ENCODE data around the gene ATG7. TPM values are rescaled to one million over a fixed set of nuclear protein-coding genes. Genes with fewer than 3 reads are reported as not detected.
"Not testable (repeated sequence)": the region's sequence is repeated elsewhere in the genome, so short reads cannot be mapped to it uniquely, and the experiment has no call there.

ATG7 gene
- total RNA-seq, 1 experiment from 2014 or later, result 29.3 TPM

DNA sequence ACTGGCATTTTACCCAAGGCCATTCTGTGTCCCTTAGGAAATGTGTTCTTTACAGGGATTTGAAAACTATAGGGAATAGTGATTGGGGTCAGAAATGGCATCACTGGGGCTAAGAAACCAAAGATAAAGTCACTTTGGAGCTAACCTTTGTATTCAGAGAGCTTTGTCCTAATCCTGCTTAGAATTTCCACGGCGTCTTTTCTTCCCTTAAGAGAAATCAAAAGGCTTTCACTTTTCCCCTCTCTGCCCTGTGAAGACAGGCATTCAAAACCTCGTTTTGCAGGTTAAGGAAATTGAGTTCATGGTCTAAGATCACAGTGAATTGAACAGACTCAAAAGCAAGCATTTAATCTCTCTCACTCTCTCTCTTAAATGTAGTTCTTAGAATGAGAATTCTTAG is 189.0 kb downstream of the ATG7 start:
- POLR2A ChIA-PET, result no interaction called here
- TF ChIP-seq EZH2 (IDR thresholded peaks at IDR 0.05) (no peak), YY1 (IDR thresholded peaks at IDR 0.05; ENCODE audit: extremely low read depth, insufficient replicate concordance, low read depth, low read length) (no peak), SIN3A (IDR thresholded peaks at IDR 0.05; ENCODE audit: low read depth) (no peak)

DNA sequence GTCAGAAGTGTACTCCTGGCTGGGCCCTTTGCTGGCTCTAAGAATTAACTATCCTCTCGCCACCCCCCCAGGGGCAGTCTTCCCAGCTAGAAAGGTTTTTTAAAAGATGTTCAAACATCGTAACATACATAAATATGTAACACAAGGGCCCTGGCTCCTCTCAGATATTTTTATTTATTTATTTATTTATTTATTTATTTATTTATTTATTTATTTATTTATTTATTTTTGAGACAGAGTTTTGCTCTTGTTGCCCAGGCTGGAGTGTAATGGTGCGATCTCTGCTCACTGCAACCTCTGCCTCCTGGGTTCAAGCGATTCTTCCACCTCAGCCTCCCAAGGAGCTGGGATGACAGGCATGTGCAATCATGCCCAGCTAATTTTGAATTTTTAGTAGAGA is 190.5 kb downstream of the ATG7 start:
- H3K4me1 ChIP-seq (ENCODE audit: control insufficient read depth in 1 of 2, insufficient read depth in 2 of 2, low read length in 2 of 2); H2AFZ ChIP-seq (ENCODE audit: low read depth, low read length, poor library complexity, severe bottlenecking); H3K9ac ChIP-seq (ENCODE audit: low read length); H3K4me2 ChIP-seq (ENCODE audit: low read length); RAD21 ChIA-PET (ENCODE audit: low non-redundant PET in 1 of 2, low total read pairs in 2 of 2, uncharacterized antibody in 2 of 2, unreplicated experiment in 2 of 2); POLR2A ChIA-PET; ATAC-seq; intact Hi-C loops (cut with micrococcal nuclease); DNase-seq (ENCODE audit: low read depth, low spot score); H3K9me2 ChIP-seq (ENCODE audit: insufficient read depth); H3K36me3 ChIP-seq (ENCODE audit: control insufficient read depth in 1 of 2, insufficient read depth in 2 of 2, low read length in 2 of 2); CTCF ChIA-PET; H4K20me1 ChIP-seq (ENCODE audit: insufficient read depth); H3K27ac ChIP-seq (ENCODE audit: low read depth, low read length); BruUV-seq (replicated peaks); H3K79me2 ChIP-seq (ENCODE audit: insufficient read depth, low read length); H3K27me3 ChIP-seq (ENCODE audit: insufficient read depth, low read length); H3K4me3 ChIP-seq (replicated peaks in 1 of 2; ENCODE audit: low read depth in 1 of 2, low read length in 2 of 2); H3K9me3 ChIP-seq (ENCODE audit: control insufficient read depth in 1 of 2, insufficient read depth in 1 of 2, low read depth in 1 of 2, low read length in 2 of 2): not testable (repeated sequence)

More for the DNA sequence above, 189.0 kb downstream of the ATG7 start:
- no TSS peak for BruUV-seq (replicated peaks)
- DNase-seq (ENCODE audit: low read depth, low spot score) (no peak), ATAC-seq (no peak)
- no peaks in the 10 kb centered on the region for H3K4me1 ChIP-seq (ENCODE audit: control insufficient read depth in 1 of 2, insufficient read depth in 2 of 2, low read length in 2 of 2)
- RAD21 ChIA-PET (ENCODE audit: low non-redundant PET in 1 of 2, low total read pairs in 2 of 2, uncharacterized antibody in 2 of 2, unreplicated experiment in 2 of 2), result no interaction called here
- H3K27me3 ChIP-seq (ENCODE audit: insufficient read depth, low read length), result no peaks in the 10 kb centered on the region
- H3K27ac ChIP-seq (ENCODE audit: low read depth, low read length), result no peak overlapping the region
- no peaks in the 10 kb centered on the region for H3K79me2 ChIP-seq (ENCODE audit: insufficient read depth, low read length)
- no peak overlapping the region for H2AFZ ChIP-seq (ENCODE audit: low read depth, low read length, poor library complexity, severe bottlenecking)
- intact Hi-C loops (cut with micrococcal nuclease), result no loop called here
- H3K4me3 ChIP-seq (replicated peaks in 1 of 2; ENCODE audit: low read depth in 1 of 2, low read length in 2 of 2), result no peak overlapping the region
- H3K9me2 ChIP-seq (ENCODE audit: insufficient read depth), result no peaks in the 10 kb centered on the region
- H3K4me2 ChIP-seq (ENCODE audit: low read length), result no peak overlapping the region
- CTCF ChIA-PET, result no interaction called here
- H3K36me3 ChIP-seq (ENCODE audit: control insufficient read depth in 1 of 2, insufficient read depth in 2 of 2, low read length in 2 of 2), result no peaks in the 10 kb centered on the region
- no peaks in the 10 kb centered on the region for H3K9me3 ChIP-seq (ENCODE audit: control insufficient read depth in 1 of 2, insufficient read depth in 1 of 2, low read depth in 1 of 2, low read length in 2 of 2)
- no peaks in the 10 kb centered on the region for H4K20me1 ChIP-seq (ENCODE audit: insufficient read depth)
- no peak overlapping the region for H3K9ac ChIP-seq (ENCODE audit: low read length)

DNA sequence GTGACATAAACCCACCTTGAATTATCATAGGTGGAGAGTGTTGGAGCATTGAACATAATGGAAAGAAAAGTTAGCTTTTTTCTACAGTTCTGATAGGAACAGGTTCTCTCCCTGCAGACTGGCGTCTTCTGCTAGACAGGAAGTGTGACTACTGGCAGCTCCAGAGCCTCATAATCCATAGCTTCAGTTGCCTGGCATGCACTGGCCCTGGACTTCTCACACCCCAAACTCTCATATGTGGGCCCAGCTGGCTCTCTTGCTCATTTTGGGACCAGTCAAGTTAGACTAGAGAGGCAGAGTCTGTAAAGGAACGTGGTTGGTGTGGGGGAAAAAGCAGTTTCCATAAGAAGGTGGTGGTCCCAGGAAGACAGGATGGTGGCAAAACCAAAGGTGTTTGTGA is 191.4 kb downstream of the ATG7 start:
- Histone ChIP-seq H3K27me3 (ENCODE audit: insufficient read depth, low read length) (no peaks in the 10 kb centered on the region), H3K9me3 (ENCODE audit: control insufficient read depth in 1 of 2, insufficient read depth in 1 of 2, low read depth in 1 of 2, low read length in 2 of 2) (no peaks in the 10 kb centered on the region), H3K9ac (ENCODE audit: low read length) (no peak overlapping the region), H2AFZ (ENCODE audit: low read depth, low read length, poor library complexity, severe bottlenecking) (no peak overlapping the region), H3K4me1 (ENCODE audit: control insufficient read depth in 1 of 2, insufficient read depth in 2 of 2, low read length in 2 of 2) (no peaks in the 10 kb centered on the region), H3K36me3 (ENCODE audit: control insufficient read depth in 1 of 2, insufficient read depth in 2 of 2, low read length in 2 of 2) (no peaks in the 10 kb centered on the region), H3K9me2 (ENCODE audit: insufficient read depth) (no peaks in the 10 kb centered on the region), H3K4me3 (replicated peaks in 1 of 2; ENCODE audit: low read depth in 1 of 2, low read length in 2 of 2) (no peak overlapping the region), H3K79me2 (ENCODE audit: insufficient read depth, low read length) (no peaks in the 10 kb centered on the region), H3K27ac (ENCODE audit: low read depth, low read length) (no peak overlapping the region), H4K20me1 (ENCODE audit: insufficient read depth) (no peaks in the 10 kb centered on the region), H3K4me2 (ENCODE audit: low read length) (no peak overlapping the region)
- TF ChIP-seq SRF (IDR thresholded peaks at IDR 0.05; ENCODE audit: low read depth) (no peak), RAD21 (IDR thresholded peaks at IDR 0.05; ENCODE audit: low read depth) (no peak), CBX3 (IDR thresholded peaks at IDR 0.05; ENCODE audit: low read depth) (no peak), CEBPB (IDR thresholded peaks at IDR 0.05; ENCODE audit: low read depth) (no peak), JUND (IDR thresholded peaks at IDR 0.05) (no peak)
- TF ChIP-seq, protein P1, sequence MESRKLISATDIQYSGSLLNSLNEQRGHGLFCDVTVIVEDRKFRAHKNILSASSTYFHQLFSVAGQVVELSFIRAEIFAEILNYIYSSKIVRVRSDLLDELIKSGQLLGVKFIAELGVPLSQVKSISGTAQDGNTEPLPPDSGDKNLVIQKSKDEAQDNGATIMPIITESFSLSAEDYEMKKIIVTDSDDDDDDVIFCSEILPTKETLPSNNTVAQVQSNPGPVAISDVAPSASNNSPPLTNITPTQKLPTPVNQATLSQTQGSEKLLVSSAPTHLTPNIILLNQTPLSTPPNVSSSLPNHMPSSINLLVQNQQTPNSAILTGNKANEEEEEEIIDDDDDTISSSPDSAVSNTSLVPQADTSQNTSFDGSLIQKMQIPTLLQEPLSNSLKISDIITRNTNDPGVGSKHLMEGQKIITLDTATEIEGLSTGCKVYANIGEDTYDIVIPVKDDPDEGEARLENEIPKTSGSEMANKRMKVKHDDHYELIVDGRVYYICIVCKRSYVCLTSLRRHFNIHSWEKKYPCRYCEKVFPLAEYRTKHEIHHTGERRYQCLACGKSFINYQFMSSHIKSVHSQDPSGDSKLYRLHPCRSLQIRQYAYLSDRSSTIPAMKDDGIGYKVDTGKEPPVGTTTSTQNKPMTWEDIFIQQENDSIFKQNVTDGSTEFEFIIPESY (IDR thresholded peaks at IDR 0.05; ENCODE audit: extremely low read depth, insufficient replicate concordance, low read length), result no peak
- TF ChIP-seq, protein P2, sequence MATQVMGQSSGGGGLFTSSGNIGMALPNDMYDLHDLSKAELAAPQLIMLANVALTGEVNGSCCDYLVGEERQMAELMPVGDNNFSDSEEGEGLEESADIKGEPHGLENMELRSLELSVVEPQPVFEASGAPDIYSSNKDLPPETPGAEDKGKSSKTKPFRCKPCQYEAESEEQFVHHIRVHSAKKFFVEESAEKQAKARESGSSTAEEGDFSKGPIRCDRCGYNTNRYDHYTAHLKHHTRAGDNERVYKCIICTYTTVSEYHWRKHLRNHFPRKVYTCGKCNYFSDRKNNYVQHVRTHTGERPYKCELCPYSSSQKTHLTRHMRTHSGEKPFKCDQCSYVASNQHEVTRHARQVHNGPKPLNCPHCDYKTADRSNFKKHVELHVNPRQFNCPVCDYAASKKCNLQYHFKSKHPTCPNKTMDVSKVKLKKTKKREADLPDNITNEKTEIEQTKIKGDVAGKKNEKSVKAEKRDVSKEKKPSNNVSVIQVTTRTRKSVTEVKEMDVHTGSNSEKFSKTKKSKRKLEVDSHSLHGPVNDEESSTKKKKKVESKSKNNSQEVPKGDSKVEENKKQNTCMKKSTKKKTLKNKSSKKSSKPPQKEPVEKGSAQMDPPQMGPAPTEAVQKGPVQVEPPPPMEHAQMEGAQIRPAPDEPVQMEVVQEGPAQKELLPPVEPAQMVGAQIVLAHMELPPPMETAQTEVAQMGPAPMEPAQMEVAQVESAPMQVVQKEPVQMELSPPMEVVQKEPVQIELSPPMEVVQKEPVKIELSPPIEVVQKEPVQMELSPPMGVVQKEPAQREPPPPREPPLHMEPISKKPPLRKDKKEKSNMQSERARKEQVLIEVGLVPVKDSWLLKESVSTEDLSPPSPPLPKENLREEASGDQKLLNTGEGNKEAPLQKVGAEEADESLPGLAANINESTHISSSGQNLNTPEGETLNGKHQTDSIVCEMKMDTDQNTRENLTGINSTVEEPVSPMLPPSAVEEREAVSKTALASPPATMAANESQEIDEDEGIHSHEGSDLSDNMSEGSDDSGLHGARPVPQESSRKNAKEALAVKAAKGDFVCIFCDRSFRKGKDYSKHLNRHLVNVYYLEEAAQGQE (IDR thresholded peaks at IDR 0.05; ENCODE audit: low read depth), result no peak
- ChIA-PET POLR2A (no interaction called here), CTCF (no interaction called here), RAD21 (ENCODE audit: low non-redundant PET in 1 of 2, low total read pairs in 2 of 2, uncharacterized antibody in 2 of 2, unreplicated experiment in 2 of 2) (no interaction called here)
- no TSS peak for BruUV-seq (replicated peaks)
- DNase-seq (ENCODE audit: low read depth, low spot score), result no peak
- no peak for ATAC-seq
- intact Hi-C loops (cut with micrococcal nuclease), result no loop called here

Data from HCT116 (cell line).